Measurements from ENCODE around the gene SLC31A1.

SLC31A1 gene

DNA sequence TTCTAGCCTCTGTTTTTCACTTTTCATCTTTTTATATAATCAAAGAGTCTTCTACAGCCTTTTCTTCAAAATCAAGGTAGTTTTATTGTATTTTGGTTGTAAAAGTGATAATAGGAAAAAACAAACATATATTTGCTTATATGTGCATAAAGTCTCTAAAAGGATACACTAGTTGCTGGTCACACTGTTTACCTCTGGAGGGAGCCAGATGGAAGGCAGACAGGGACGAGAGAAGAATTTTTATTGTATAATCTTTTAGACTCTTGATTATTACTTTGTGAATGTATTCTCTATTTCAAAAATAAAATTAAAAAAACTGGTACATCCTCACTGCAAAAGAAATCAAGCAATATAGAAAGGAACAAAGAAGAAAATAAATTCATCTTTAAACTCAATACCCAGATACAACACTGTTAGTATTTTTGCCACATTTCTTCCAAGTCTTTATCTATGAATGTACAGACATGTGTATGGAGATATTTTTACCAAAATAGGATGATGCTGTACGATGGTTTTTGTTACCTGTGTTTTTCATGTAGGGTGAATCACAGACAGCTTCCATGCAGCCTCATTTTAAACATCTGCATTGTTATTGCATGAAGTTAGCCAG lies 88.0 kb downstream of the SLC31A1 start:
- DNase-seq, result peak; percentile 49

DNA sequence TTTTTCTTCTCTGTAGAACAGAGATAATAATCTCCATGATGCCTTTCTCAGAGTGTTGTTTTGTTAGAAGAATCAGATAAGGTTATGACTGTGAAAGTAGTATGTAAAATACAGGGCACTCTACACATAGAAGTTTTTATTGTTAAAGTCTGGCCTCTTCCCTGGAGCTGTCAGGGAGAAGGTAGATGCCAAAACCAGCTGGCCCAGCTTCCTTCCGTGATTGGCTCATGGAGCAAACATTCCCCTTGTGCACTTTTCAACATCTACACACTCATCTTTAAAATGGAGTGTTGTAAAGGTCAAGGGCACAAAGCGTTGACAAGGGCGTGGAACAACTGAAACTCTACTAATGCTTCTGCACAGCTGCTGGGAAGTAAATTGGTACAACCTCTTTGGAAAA lies 89.2 kb downstream of the SLC31A1 start:
- no peak for DNase-seq

DNA sequence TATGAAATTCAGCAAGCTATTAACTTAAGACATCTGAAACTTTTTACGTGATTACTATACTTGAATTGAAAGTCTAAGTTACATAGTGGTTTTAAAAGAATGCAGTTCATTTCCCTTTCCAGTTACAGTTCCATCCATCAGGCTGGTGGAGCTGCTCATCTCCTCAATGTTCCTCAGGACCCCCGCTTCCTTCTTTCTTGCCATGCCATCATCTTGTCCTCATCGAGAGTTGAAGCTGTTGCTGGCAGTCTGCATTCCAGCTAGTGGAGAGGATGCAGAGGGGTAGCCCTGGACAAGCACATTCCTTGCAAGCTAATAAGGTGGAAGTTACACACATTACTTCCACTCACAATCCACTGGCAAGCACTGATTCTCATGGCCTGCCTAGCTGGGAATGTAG lies 90.6 kb downstream of the SLC31A1 start:
- DNase-seq, result no peak

DNA sequence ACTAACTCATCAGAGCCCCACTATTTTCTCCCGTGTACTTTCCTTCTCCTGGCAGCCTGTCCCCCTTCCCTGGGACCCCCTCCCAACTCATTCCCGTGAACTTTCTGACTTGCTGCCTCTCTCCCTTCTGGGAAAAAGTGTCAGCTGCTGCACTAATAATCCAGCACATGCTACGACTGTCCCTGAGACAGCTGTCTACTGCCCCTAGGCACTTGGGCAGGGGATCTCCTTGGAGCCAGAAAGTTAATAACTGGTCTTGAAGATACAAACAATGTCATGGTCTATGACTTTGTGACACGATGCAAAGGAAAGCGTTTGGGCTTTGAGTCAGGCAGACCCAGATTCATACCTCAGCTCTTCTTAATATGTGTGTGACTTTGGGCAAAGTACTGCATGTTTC lies 91.9 kb downstream of the SLC31A1 start:
- DNase-seq, result no peak

Data from CD4-positive, alpha-beta T cell treated with Interleukin-10 for 1 hour (primary cell).